IPS-NIHi7 (cell line): Measurements from ENCODE around the gene UNC79.

Experiments used
- DNase-seq: peaks from one replicate; pipeline ENCODE4 v3.0.0; 2012; ENCODE audit warnings: mixed read lengths; ENCODE audit errors: extremely low spot score

The UNC79 gene

DNA sequence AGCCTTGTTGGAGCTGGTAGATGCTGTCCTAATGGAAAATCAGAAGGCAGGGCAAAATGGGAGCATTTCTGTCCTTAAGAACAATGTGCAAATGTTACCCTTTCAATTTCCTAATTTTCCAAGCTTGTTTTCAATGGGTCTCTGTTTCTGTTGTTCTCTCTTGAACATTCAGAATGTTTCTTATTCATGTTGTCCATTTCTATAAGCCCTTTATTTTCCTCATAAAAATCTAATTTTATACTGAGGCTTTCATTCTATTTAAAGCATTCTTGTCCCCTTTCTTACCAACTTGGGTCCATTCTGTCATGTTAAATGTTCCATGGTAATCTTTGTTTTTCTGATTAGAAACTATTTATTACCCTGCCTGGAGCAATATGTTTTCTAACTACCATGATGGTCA, 232.6 kb downstream of the UNC79 start:
- DNase-seq, result no peak

DNA sequence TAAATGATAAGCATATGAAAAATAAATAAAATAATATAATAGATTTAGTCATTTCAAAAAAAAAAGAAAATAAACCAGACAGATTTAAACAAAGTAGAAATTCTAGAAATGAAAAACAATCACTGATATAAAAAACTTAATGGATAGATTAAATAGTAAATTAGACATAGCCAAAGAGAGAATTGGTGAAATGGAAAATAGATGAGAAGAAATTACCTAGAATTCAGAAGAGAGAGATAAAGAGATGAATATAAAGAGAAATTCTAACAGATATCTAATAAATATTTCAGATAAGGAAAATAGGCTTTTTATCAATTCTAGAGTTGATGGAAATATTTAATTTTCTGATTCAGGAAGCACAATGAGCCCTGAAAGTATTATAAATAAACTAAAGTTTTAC, 234.4 kb downstream of the UNC79 start:
- no peak for DNase-seq

DNA sequence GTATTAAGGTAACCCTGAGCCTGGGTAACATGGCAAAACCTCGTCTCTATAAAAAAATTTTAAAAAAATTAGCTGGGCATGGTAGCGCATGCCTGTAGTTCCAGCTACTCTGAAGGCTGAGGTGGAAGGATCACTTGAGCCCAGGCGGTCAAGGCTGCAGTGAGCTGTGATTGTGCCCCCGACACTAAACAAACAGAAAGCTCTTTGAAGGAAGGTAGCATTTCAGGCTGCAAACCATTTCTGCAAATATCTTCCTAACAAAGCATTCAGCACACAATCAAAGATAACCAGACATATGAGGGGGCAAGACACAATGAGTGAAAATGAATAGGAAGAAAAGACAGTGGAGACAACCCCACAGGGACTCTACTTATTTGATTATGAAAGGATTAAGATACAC, 238.9 kb downstream of the UNC79 start:
- DNase-seq, result no peak

DNA sequence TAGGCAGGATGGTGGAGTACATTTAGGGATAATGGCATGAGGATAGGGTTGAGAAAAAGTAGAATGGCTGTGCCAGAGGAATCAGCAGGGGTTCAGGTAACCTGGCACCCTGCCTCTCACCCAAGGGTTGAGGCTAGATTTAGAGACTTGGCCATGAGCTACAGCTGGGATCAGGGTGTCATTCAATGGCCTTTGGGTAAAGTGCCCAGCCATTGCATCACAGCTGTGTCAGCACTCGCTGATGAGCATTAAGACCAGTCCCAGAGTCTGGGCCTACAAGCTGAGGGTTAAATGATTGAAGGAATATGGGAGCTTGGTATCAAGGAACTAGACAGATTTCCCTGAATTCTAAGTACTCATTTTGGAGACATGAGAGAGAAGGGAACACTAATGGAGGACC, 243.6 kb downstream of the UNC79 start:
- DNase-seq, result no peak

DNA sequence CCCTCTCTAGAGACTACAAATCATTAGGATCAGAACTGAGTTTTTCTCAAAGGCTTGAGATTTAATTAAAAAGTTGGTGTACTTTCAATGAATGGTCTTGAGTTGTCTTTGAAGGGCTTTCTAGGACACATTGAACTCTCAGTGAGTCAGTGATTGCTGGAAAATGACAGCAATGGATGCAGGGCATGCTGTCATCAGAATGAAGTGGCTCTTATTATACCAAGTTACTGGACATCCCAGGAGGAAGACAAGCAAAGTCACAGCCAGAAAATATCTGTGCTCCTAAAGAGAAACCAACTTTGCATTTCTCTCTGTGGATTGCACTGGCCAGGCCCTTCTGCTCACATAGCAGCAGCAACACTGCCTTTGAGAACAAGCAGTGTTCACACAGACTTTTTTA, 244.9 kb downstream of the UNC79 start:
- DNase-seq, result no peak

DNA sequence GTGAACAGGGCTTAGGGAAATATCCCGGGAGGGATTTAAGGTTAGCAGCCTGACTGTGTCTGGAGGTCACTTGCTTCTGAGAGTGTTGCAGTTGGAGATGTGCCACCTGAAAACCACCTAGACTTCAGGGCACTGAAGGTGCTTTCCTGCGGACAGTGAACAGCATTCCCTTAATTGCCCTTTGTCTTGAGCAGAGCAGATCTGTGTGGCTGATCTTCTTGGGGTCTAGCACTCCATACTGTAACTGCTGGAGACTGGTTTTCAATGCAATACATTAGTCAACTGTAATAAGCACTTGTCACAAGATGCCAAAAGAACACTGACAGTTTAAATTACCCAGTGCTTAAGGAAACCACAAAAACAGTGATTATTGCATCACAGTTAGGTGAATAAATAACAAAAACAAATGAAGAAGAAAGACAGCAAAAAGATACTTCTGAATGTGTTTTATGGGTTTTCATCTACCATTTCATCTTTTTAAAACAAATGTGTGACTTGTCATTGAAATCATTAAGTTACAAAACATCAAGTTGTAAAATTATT, 245.7 kb downstream of the UNC79 start:
- DNase-seq, result no peak

DNA sequence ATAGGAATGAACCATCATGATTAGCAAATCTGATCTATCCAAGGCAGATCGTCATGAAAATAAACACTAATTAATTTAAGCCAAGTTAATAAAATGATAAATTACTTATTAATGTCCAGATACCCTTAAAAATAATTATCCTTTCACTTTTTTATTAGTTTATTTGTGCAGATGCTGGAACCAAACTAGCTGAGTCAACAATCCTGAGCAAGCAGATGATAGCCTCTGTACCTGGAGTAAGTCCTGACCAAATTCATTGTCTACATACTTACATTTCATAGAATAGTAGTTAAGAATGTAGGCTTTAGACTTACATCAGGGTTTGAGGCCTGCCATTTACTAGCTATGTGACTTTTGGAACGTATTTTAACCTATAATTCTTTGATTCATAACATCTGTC, 251.7 kb downstream of the UNC79 start:
- DNase-seq, result no peak

DNA sequence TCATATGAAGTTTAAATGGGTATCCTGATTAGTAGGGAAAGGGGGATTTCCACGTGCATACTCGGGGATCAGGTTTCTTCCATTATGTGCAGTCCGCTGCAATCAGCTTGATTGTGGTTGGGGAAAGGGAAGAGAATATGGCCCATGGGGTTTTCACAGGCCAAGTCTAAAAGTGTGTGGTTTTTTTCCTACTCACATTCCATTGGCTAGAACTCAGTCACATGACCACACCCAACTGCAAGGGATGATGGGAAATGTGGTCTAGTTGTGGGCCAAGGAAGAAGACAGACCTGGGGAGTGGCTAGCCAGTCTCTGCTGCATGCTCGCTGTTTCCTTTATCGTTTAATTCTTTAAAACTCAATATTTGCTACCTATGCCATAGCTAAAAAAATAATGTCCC, 252.5 kb downstream of the UNC79 start:
- peak; percentile 69 for DNase-seq

DNA sequence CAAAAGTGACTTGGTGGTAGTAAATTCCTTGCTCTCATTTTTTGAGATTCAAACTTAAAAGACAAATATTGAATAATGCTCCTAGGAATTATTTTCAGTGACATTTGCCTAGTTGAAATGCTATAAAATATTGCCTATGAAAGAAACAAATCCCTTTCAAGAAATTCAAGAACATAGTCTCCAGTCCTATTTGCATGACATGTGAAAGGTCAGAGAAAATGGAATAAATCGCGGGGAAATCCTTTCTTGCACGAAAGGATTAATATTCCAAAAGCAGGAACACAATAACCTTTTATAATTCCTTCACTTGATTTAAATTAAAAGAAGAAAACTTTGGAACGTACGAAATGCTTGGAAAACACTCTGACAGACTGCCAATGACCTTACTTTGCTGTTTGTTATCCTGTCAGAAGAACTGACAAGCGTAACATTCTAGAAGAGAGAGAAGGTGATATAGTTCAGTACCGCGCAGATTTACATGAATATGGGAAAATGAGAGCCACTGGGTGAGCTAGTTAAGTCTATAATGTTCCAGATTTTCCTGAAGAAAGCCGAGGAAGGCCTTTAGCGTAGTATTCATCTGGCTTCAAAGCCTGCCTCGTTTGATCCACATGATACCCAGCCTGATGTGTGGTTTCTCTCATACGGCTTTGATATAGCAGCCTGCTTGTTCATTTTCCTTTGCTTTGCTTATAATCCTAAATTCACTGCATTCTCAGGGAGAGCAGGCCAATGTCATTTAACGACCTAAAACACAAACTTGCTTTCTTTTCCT, 254.6 kb downstream of the UNC79 start:
- DNase-seq, result no peak

DNA sequence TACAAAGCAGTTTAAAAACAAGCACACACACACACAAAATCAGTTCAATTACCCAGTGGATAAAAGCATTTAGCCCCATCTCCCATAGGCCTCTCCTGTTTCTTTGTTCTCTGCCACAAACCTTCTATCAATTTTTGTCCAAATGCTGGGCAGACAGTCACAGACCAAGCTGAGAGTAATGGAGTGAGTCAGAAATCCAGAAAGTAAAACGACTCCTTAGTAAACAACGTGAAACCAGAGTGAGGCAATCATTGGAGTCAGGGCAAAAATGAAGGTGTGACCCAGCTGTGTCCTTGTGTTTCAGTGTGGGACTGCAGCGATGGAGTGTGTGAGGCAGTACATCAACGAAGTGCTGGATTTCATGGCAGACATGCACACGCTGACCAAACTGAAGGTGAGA, 255.5 kb downstream of the UNC79 start:
- no peak for DNase-seq

DNA sequence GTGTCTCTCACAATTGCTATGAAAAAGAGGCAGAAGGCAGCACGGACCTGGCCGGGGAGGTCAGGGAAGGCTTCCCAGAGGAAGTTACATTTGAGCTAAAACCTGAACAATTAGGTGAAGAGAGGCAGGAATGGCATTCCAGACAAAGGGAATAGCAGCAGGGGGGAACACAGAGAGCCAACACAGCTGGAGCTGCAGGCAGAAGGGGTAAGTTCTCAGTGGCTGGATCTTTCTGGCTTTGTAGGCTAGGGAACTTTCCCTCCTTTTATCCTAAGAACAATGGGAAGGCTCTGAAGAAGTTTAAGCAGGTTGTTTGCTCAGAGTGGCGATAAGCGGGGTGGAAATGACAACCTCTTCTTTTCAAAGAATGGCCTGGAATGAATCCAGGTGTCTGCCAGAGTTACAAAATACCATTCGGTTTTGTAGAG, 257.5 kb downstream of the UNC79 start:
- peak; percentile 77 for DNase-seq

DNA sequence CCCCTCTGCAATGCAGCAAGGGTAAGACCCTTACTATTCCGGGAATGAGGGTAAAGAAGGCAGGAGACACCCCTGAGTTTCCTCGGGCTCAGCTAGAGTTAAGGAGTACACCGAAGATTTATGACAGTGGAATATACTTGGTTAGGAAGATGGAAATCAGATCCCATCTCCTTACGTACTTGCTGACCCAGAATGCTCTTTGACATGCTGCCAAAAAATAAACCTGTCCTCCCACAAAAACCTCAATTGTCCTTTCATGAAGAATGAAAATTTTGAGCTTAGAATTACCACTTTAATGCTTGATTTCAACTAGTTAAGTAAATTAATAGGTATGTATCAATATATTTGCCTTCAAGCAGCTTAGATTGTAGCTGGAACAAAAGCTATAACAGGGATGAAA, 258.1 kb downstream of the UNC79 start:
- DNase-seq, result no peak

DNA sequence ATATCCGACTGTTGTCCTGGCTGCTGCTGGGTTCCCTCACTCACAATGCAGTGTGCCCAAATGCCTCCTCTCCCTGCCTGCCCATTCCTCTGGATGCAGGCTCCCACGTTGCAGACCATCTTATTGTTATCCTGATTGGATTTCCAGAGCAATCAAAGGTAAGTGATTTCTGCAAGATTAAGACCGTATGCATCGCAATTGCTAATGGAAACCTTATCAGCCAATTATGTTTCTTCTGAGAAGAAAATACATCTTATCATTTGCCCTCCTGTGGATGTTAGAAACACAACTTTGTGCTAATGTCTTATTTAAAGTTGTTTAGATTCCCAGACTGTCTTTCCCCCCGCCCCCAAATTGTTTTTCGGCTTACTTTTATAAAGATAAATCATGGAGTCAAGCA, 259.4 kb downstream of the UNC79 start:
- DNase-seq, result no peak

DNA sequence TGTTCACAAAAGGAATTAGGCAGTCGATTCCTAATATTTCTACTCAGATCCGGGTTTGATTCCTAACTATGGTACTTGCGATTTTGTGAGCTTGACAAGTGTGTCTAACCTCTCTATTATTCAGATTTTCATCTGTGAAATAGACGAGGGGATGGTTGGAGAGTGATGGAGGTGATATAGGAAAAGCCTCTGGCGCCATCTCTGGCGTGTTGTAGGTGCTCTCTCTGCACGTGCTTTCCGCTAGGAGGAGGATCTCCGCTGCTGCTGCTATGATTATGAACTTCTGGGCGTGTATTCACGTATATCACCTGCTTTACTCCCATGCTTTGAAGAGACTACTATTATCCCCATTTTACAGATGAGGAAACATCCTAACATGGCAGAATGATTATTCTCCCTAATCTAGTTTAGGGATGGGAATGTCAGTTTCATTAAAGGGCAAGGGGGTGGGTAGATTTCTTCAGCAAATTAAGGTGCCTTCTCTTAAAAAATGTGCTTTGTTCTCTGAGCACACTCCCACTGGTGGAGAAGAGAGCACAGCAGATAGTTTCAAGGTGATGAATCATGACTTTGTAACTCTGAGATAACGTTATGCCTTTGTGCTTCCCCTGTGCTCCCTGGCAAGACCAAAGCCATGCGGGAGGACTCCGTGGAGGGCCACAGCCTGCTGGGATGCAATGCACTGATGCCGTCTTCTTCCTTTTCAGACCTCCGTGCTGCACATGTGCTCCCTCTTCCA, 260.5 kb downstream of the UNC79 start:
- no peak for DNase-seq

DNA sequence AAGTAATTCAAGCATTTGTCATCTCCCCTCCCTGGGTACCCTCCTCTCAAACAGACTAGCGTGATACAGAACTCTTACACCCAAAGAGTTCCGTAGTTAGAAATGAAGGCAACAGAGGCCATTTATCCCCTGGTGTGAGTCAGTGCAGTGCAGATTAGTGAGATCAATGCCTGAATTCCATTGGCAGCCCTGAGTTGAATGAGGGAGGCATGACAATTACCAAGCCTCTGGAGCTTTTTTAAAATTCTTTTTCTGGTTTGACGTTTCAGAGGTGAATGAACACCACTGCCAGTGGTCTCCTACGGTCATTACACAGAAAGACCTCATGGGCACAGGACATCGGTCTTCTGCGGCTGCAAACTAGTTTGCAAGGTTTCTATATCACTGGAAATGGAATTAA, 263.2 kb downstream of the UNC79 start:
- peak; percentile 58 for DNase-seq

DNA sequence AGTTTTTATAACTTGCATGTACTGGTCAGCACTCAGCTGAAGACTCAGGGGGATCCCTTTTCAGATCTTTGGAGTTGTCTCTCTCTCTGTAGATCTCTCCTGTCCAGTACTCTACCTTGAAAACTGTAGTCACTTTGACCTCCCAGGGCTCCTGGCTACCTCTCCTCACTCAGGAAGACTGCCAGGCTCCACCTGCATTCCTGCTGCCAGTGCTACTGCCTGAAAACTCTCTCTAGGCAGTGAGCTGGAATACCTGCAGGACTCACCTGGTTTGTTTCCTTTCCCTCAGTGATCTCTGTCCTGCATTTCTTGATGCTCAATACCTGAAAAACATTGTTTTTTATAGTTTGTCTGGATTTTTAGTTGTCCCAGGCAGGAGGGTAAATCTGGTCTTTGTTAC, 270.2 kb downstream of the UNC79 start:
- DNase-seq, result no peak

DNA sequence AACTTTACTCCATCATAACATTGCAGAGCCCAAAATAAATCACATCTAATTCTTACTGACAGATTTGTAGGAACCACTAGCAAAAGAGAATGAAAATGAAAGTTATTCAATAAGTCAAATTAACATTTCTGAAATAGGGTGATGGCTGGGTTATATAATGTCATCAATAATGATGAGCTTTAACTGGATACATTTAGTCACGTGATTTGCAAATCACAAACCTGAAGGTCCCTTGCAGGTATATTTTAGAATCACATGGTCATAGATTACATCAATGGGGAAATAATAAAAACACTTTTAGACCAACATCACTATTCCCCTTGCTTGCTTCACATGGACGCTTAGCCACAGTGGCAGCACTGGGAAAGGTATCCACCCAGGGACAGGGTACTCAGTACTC, 270.8 kb downstream of the UNC79 start:
- DNase-seq, result no peak

DNA sequence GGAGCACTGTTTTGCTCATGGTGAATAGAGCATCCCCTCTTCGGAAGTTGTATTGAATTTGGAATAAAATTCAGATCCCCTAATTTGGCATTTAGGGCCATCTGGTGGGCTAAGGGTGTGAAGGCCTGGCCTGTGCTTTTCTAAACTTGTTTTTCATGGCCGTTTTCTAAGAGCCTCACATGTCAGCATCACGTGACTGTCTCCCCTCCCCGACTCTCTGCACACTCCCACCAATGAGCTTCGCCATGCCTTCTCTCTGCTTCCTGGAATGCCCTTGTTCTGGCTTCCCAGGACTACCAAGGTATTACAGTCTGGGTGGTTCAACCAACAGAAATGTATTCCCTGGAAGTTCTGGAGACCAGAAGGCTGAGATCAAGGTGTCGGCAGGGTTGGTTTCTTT, 272.2 kb downstream of the UNC79 start:
- no peak for DNase-seq

DNA sequence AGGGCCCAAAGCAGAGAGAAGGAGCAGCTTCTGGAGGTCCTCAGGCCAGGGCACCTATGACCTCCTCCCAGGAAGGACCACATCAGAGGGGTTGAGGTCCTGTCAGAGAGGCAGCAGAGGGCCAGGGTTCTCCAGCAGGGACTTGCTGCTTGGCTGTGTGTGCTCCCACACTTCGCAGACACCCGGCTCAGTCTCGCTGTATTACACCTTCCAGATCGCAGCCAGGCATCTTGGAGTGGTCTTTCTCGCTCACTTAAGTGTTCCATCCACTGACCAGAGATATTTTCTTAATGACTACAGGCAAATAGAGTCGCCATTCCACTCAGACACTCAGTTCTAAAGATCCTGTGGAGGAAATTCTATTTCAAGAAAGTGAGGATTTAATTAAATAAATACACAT, 273.2 kb downstream of the UNC79 start:
- DNase-seq, result no peak

DNA sequence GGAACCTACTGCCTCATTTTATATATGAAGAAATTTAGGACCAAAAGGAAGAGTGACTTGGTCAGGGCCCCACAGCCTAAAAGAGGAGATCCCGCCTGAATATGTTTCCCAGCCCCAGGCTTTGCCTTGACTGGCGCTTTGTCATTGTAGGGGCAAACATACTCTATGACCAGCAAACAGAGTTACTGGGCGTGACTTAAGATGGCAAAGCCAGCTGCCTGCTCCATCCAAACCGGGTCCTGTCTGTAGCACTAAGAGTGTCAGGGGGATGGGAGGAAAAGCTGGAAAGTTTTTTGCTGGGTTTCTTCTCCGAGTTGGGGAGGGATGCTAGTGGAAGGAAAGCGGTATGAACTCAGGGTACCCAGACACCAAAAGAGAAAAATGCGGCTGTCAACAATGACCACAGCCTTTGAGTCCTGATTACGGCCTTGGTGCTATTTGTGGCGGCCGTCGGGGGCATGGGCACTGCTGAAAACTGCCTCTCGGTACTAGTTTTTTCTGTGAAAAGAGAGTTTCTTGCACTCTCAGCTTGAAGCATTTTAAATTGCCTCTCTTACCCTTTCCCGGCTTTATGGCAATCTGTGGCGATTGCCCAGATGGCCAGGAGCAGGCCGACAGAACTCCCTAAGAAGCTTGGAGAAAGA, 274.9 kb downstream of the UNC79 start:
- DNase-seq, result no peak

DNA sequence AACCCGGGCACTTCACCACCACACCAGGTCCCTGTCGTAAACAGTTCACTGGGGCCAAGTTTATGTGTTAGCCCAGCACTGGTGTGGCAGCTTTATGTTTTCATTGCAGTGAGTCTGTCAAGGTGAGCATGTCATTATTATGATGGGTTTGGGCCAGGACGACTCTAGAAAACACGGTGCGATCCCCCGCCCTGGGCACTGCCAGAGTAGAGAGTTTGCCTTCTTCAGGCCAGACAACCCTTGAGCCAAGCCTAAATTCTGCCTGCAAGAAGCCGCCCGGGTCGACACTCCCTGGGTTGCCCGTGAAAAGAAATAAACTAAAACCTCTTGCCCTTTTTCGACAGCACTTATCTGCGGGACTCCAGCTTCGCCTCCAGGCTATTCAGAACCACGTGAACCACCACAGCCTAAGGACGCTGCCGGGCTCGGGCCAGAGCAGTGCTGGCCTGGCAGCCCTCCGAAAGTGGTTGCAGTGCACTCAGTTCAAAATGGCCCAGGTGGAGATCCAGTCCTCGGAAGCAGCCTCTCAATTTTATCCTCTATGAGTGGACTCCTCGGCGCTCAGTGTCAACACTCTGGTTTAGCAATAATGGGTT, 275.7 kb downstream of the UNC79 start:
- DNase-seq, result no peak

DNA sequence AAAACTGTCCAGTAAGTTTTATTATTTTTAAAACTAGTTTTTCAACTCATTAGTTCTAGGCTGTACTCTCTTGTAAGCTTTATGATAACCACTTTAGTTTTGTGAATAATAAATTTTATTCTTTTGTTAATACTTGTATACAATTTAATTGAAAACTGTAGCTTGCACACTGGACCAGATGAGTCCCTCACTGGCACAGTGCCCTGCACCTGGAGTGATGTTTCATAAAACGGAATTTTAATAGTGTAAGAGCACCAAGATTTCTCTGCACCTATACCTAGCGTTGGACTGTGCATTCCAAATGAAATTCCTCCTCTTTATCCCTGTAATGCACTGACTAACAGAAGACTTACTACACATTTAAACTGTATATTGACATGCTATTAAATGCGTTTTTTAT, 276.7 kb downstream of the UNC79 start:
- no peak for DNase-seq
